Fibroblast of skin of right biceps (primary cell): ENCODE measurements around the gene WDR86.

ENCODE experiments used
- DNase-seq: peaks from one replicate; pipeline ENCODE4 v3.0.0-alpha.2; 2013

The WDR86 gene

GRCh38 chr7:151405588-151405987 is 4.2 kb downstream of the WDR86 start:
- DNase-seq: no peak

- no peak for DNase-seq
Measured at GRCh38 chr7:151405056-151405455, 4.8 kb downstream of the WDR86 start.

GRCh38 chr7:151404216-151405011 is 5.4 kb downstream of the WDR86 start:
- no peak for DNase-seq

- DNase-seq: no peak
Measured at GRCh38 chr7:151403764-151404163, 6.1 kb downstream of the WDR86 start.

- DNase-seq: no peak
Measured at GRCh38 chr7:151402029-151402835, 7.6 kb downstream of the WDR86 start.

GRCh38 chr7:151400626-151401315 is 9.1 kb downstream of the WDR86 start:
- DNase-seq: no peak

- DNase-seq: no peak
Measured at GRCh38 chr7:151399906-151400305, 9.9 kb downstream of the WDR86 start.

GRCh38 chr7:151399305-151399601 is 10.6 kb downstream of the WDR86 start:
- DNase-seq: no peak

GRCh38 chr7:151398446-151399304 is 11.2 kb downstream of the WDR86 start:
- DNase-seq: no peak

GRCh38 chr7:151397026-151397425 is 12.8 kb downstream of the WDR86 start:
- DNase-seq: no peak

GRCh38 chr7:151396328-151396970 is 13.4 kb downstream of the WDR86 start:
- DNase-seq: no peak

- DNase-seq: no peak
Measured at GRCh38 chr7:151395036-151395367, 14.8 kb downstream of the WDR86 start.

- no peak for DNase-seq
Measured at GRCh38 chr7:151394076-151395035, 15.5 kb downstream of the WDR86 start.

- no peak for DNase-seq
Measured at GRCh38 chr7:151393031-151393977, 16.5 kb downstream of the WDR86 start.

GRCh38 chr7:151392426-151392825 is 17.4 kb downstream of the WDR86 start:
- DNase-seq: no peak

GRCh38 chr7:151392002-151392401 is 17.8 kb downstream of the WDR86 start:
- DNase-seq: no peak

GRCh38 chr7:151391358-151391730 is 18.5 kb downstream of the WDR86 start:
- DNase-seq: no peak

- DNase-seq: no peak
Measured at GRCh38 chr7:151390598-151391357, 19.1 kb downstream of the WDR86 start.
